NCI-H226 (cell line): ENCODE measurements around the gene TM9SF3.

Experiments
- DNase-seq: peaks from one replicate; pipeline ENCODE4 v3.0.0-alpha.2; 2015

TM9SF3 gene

GRCh38 chr10:96586419-96587263 lies at the start of gene TM9SF3:
TM9SF3 (minus strand) TSS chr10:96587012; CDS start chr10:96586835, 177 bp downstream.
- DNase-seq, result peak; percentile 85

GRCh38 chr10:96636551-96636950 lies 49.7 kb upstream of the TM9SF3 start:
- DNase-seq, result no peak

DNA sequence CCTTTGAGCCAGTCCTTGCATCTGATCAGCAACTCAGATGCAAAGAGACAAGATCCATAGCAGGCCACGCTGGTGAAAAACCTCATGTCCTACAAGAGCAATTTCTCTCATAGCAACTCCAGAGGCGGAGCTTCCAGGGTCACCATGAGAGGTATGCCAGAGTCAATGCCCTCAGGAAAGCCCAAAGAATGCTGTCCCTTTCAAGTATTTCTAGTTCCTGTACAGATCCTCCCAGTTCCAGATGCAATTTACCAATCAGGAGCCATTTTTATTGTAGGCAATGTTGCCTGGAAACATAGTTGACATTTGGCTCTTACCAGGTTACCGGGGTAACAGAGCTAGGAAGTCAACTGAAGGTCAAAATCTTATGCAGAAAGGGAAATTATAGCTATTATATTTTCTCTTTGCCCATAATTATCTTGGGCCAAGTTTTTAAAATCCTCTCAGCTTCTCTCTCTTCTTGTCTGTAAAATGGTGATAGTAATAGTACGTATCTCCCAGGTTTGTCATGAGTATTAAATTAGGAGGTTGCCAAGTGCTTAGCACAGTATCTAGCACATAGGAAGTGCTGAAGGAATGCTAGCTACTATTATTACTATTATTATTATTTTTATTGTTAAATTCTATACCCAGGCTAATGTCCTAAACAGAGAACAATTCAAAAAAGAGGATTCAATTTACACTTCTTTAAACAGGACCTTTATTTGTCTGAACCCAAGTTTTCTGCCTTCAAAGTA lies 46.3 kb upstream of the TM9SF3 start:
- no peak for DNase-seq

DNA sequence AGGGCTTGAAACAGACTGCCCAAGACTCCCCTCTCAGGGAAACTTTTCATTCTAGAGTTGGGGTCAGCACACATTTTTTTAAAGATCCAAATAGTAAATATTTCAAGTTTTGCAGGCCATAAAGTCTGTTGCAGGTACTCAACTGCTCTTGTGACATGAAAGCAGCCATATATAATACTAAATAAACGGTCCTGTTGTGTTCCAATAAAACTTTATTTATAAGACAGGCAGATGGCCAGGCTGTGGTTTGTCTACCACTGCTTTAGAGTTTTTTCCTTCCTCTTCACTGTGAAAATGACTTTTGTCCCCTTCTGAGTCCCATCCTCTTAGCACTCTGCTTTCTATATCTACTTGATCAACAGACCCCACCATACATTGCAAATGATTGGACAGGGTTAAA lies 40.5 kb upstream of the TM9SF3 start:
- DNase-seq, result no peak

DNA sequence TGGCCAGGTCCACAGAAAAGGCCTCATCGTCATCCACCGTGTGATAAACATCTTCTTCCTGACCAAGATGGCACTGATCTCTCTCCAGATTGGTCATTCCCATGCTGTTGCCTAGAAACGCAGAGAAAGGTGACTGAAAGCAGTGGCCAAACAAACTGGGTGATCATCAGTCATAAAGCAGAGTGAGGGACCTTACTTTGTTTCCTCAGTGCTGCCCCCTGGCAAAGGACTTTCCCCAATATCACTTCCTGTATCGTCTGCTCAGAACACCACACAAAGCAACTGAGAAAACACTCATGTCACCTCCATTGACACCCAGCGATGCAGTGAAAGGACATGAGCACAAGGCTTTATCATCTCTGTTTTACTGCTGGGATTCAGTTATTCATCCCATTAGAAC lies 40.0 kb upstream of the TM9SF3 start:
- DNase-seq, result no peak

GRCh38 chr10:96625173-96625572 lies 38.4 kb upstream of the TM9SF3 start:
- no peak for DNase-seq

- no peak for DNase-seq
Measured at GRCh38 chr10:96622013-96622787, 35.4 kb upstream of the TM9SF3 start.

- DNase-seq, result peak; percentile 8
Measured at GRCh38 chr10:96619796-96620773, 33.3 kb upstream of the TM9SF3 start.

- DNase-seq, result no peak
Measured at GRCh38 chr10:96619120-96619519, 32.3 kb upstream of the TM9SF3 start.

DNA sequence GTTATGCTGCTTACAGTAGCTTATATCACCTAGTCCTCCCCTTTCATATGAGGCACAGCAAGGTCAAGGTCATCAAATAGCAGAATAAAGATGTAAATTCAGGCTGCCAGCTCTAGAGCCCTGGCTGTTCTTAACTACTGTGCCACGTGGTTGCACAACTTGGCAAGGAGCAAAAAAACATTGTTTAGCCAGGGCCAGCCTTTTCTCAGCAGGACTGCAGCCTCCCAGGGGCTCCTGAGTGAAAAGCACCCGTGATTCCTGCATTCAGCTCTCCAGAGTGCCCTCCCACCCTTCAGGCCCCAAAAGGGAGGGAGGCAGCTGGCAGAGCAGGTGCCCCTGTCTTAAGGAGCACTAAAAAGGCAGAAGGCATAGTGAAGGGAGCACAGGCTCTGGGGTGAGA lies 31.8 kb upstream of the TM9SF3 start:
- peak; percentile 21 for DNase-seq

DNA sequence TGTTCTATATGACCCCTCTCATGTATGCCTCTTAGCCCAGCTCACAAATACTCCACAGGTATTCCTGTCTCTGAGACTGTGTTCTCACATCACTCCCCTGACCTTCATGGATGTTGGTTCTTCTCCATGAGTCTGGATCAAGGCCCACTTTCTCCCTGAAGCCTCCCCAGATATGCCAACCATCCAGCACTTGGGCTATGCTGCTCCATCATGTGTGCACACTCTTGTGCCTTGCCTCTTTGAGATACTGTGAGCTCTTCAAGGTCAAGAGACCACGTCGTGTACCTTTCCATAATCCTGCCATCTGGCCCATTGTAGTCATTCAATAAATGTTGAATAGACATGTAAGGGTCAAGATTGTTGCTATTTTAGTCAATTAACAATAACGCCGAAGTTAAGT lies 30.1 kb upstream of the TM9SF3 start:
- DNase-seq, result no peak

GRCh38 chr10:96614515-96614914 lies 27.7 kb upstream of the TM9SF3 start:
- peak; percentile 48 for DNase-seq

- no peak for DNase-seq
Measured at GRCh38 chr10:96613576-96613975, 26.8 kb upstream of the TM9SF3 start.

- DNase-seq, result no peak
Measured at GRCh38 chr10:96612055-96612830, 25.4 kb upstream of the TM9SF3 start.

- DNase-seq, result no peak
Measured at GRCh38 chr10:96610817-96611216, 24.0 kb upstream of the TM9SF3 start.

- DNase-seq, result no peak
Measured at GRCh38 chr10:96609510-96609909, 22.7 kb upstream of the TM9SF3 start.

- no peak for DNase-seq
Measured at GRCh38 chr10:96608805-96609204, 22.0 kb upstream of the TM9SF3 start.

DNA sequence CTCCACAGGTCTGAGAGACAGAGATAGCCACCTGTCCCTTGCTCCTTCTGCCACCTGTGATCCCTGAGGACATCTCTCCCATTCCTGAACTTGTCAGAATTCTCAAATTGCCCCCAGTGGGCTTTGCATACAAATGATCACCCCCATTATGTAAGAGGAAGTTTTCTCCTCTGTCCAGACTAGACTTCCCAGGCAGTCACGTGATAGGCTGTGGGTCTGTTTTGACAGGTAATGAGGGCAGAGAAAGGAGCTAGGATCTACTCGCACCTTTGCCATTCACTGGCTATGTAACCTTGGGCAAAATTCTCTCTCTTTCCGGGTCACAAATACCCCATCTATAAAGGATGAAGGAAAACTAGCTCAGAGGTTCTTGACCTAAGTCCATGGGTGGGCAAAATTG lies 21.4 kb upstream of the TM9SF3 start:
- DNase-seq, result no peak

GRCh38 chr10:96606946-96607345 lies 20.1 kb upstream of the TM9SF3 start:
- no peak for DNase-seq

DNA sequence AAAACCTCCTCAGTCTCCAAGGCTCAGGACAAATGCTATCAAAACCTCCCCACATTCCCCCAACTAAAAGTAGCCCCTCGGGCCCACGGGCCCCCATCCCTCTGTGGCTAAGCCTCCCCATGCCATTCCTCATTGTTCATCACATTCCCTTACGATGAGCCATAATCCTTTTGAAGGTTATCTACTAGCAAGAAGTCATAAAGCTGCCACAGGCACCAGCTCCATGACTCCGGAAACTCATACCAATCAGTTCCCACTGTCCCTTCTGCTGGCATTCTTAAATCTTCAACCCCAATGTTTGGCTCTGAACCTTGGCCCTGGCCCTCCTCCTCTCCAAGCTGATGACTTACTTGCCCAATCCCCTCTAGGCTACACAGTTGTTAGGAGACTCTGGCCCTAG lies 19.4 kb upstream of the TM9SF3 start:
- peak; percentile 56 for DNase-seq

GRCh38 chr10:96600337-96600736 lies 13.5 kb upstream of the TM9SF3 start:
- no peak for DNase-seq
